ENCODE results near the gene SLC39A11.

The SLC39A11 gene

GRCh38 chr17:72749119-72749572, 343.3 kb downstream of the SLC39A11 start:
- no peak for DNase-seq (ENCODE audit: low read depth in 3 of 3)

- no peak for DNase-seq (ENCODE audit: low read depth in 3 of 3)
These were observed 345.0 kb downstream of the SLC39A11 start for GRCh38 chr17:72747501-72747900.

- DNase-seq (ENCODE audit: low read depth in 3 of 3), result no peak
These were observed 347.2 kb downstream of the SLC39A11 start for GRCh38 chr17:72745241-72745640.

GRCh38 chr17:72743037-72743467, 349.4 kb downstream of the SLC39A11 start:
- no peak for DNase-seq (ENCODE audit: low read depth in 3 of 3)

GRCh38 chr17:72737151-72737690, 355.3 kb downstream of the SLC39A11 start:
- no peak for DNase-seq (ENCODE audit: low read depth in 3 of 3)

GRCh38 chr17:72735592-72735991, 356.9 kb downstream of the SLC39A11 start:
- no peak for DNase-seq (ENCODE audit: low read depth in 3 of 3)

- DNase-seq (ENCODE audit: low read depth in 3 of 3), result no peak
These were observed 357.4 kb downstream of the SLC39A11 start for GRCh38 chr17:72735048-72735447.

GRCh38 chr17:72734613-72735012, 357.9 kb downstream of the SLC39A11 start:
- DNase-seq (ENCODE audit: low read depth in 3 of 3), result no peak

GRCh38 chr17:72733619-72734282, 358.7 kb downstream of the SLC39A11 start:
- DNase-seq (ENCODE audit: low read depth in 3 of 3), result no peak

GRCh38 chr17:72732893-72733618, 359.4 kb downstream of the SLC39A11 start:
- no peak for DNase-seq (ENCODE audit: low read depth in 3 of 3)

- DNase-seq (ENCODE audit: low read depth in 3 of 3), result no peak
These were observed 362.4 kb downstream of the SLC39A11 start for GRCh38 chr17:72730077-72730476.

- DNase-seq (ENCODE audit: low read depth in 3 of 3), result no peak
These were observed 365.6 kb downstream of the SLC39A11 start for GRCh38 chr17:72726936-72727335.

- DNase-seq (ENCODE audit: low read depth in 3 of 3), result peak in 2 of 3 experiments; percentile 7 to 9
These were observed 366.9 kb downstream of the SLC39A11 start for GRCh38 chr17:72725433-72726068.

- no peak for DNase-seq (ENCODE audit: low read depth in 3 of 3)
These were observed 368.2 kb downstream of the SLC39A11 start for GRCh38 chr17:72724267-72724666.

GRCh38 chr17:72723711-72724110, 368.8 kb downstream of the SLC39A11 start:
- no peak for DNase-seq (ENCODE audit: low read depth in 3 of 3)

- DNase-seq (ENCODE audit: low read depth in 3 of 3), result no peak
These were observed 372.0 kb downstream of the SLC39A11 start for GRCh38 chr17:72720494-72720825.

- peak in 2 of 3 experiments; percentile 1 to 18 for DNase-seq (ENCODE audit: low read depth in 3 of 3)
These were observed 372.7 kb downstream of the SLC39A11 start for GRCh38 chr17:72719578-72720493.

GRCh38 chr17:72719206-72719577, 373.3 kb downstream of the SLC39A11 start:
- DNase-seq (ENCODE audit: low read depth in 3 of 3), result no peak

GRCh38 chr17:72717676-72718075, 374.8 kb downstream of the SLC39A11 start:
- no peak for DNase-seq (ENCODE audit: low read depth in 3 of 3)

- DNase-seq (ENCODE audit: low read depth in 3 of 3), result no peak
These were observed 375.2 kb downstream of the SLC39A11 start for GRCh38 chr17:72717276-72717675.

GRCh38 chr17:72715906-72716572, 376.4 kb downstream of the SLC39A11 start:
- DNase-seq (ENCODE audit: low read depth in 3 of 3), result no peak
